Uterus (tissue), 4 donors: ENCODE data around the gene ATP5F1D. TPM values are rescaled to one million over a fixed set of nuclear protein-coding genes. Genes with fewer than 3 reads are reported as not detected.

Experiments
- DNase-seq, 2 donors: peaks; one replicate each; pipeline ENCODE4 v3.0.0-alpha.2; 2019 to 2020
- H3K27ac ChIP-seq, 2 donors: fragments of 200-600 bp; sonication (generic); 1 replicate in 1 of 2; 2 replicates in 1 of 2; pipeline ENCODE4 v1.5.1; 2016 to 2018
- H3K27me3 ChIP-seq, 2 donors: fragments of 200-600 bp; sonication (generic); one replicate each; pipeline ENCODE4 v1.5.1; 2018 to 2019; ENCODE audit warnings: control low read depth in 1 of 2
- H3K36me3 ChIP-seq, 2 donors: fragments of 200-600 bp; sonication (generic); one replicate each; pipeline ENCODE4 v1.5.1; 2019; ENCODE audit warnings: control low read depth in 1 of 2
- H3K4me1 ChIP-seq, 2 donors: fragments of 200-600 bp; sonication (generic); one replicate each; pipeline ENCODE4 v1.5.1; 2018 to 2019; ENCODE audit warnings: control low read depth in 1 of 2
- H3K4me3 ChIP-seq, 2 donors: fragments of 200-600 bp; sonication (generic); 1 replicate in 1 of 2; 2 replicates in 1 of 2; pipeline ENCODE4 v1.5.1; 2018 to 2019; ENCODE audit warnings: mild to moderate bottlenecking in 1 of 2
- H3K9me3 ChIP-seq, 2 donors: fragments of 200-600 bp; sonication (generic); one replicate each; pipeline ENCODE4 v1.5.1; 2019; ENCODE audit warnings: control low read depth in 1 of 2
- CTCF ChIP-seq, 4 experiments: fragments of 200-600 bp in 2 of 4; fragments of 450-650 bp in 2 of 4; sonication (generic) in 2 of 4; IDR thresholded peaks; one replicate each; pipeline ENCODE4 v1.5.1; 2016 to 2019; ENCODE audit warnings: antibody characterized with exemption in 4 of 4, mild to moderate bottlenecking in 2 of 4, moderate library complexity in 1 of 4
- POLR2A ChIP-seq, 2 donors: fragments of 450-650 bp; IDR thresholded peaks; one replicate each; pipeline ENCODE4 v1.6.1; 2016; ENCODE audit warnings: antibody characterized with exemption in 2 of 2, mild to moderate bottlenecking in 1 of 2, moderate library complexity in 1 of 2
- intact Hi-C: fragments of 100-400 bp; cut with DNase I; formaldehyde crosslinking; loops from one replicate; pipeline ENCODE4 v1.15.1; 2023; ENCODE audit warnings: low total_unique reads
- total RNA-seq, 4 donors: library from RNA; depleted of rRNA in 3 of 4; stranded (reverse); fragments of >200 nt in 3 of 4; gene quantifications; one replicate each; pipeline versions ENCODE4 v1.1.0 to v1.2.4, GENCODE V29; 2014 to 2023
- donor health status: DM: yes; HTN: yes; CAD: no.

The ATP5F1D gene
- total RNA-seq, 4 donors from 2014 or later, result 4.7 to 164 (median 68.9) TPM

- no peak overlapping the region for H3K4me3 ChIP-seq
- H3K4me1 ChIP-seq, result peaks cover 4 to 27% of the 10 kb centered on the region in 2 donors
- intact Hi-C loops, result no loop called here
Observed at GRCh38 chr19:1214299-1214861, 27.2 kb upstream of the ATP5F1D start.

GRCh38 chr19:1214862-1215731 lies 26.5 kb upstream of the ATP5F1D start:
- H3K9me3 ChIP-seq, result no peaks in the 10 kb centered on the region
- H3K4me3 ChIP-seq, result no peak overlapping the region
- peaks cover 4 to 27% of the 10 kb centered on the region in 2 donors for H3K4me1 ChIP-seq
- TF ChIP-seq CTCF (IDR thresholded peaks at IDR 0.05) (no peak), POLR2A (IDR thresholded peaks at IDR 0.05) (no peak)
- intact Hi-C loops, result no loop called here
- no peaks in the 10 kb centered on the region for H3K27me3 ChIP-seq
- no peaks in the 10 kb centered on the region for H3K36me3 ChIP-seq
- DNase-seq, result peak in 1 of 2 donors; percentile 52
- peak overlapping the region; percentile 72 to 81 for H3K27ac ChIP-seq

More at GRCh38 chr19:1214299-1214861, 27.2 kb upstream of the ATP5F1D start:
- DNase-seq, result no peak
- no peaks in the 10 kb centered on the region for H3K27me3 ChIP-seq
- no peak for TF ChIP-seq POLR2A (IDR thresholded peaks at IDR 0.05)
- no peaks in the 10 kb centered on the region for H3K9me3 ChIP-seq
- H3K36me3 ChIP-seq, result no peaks in the 10 kb centered on the region
- H3K27ac ChIP-seq, result peak overlapping the region; percentile 72 to 81

- H3K27ac ChIP-seq, result no peak overlapping the region
- peaks cover 4 to 17% of the 10 kb centered on the region in 2 donors for H3K4me1 ChIP-seq
Observed at GRCh38 chr19:1216756-1217155, 24.8 kb upstream of the ATP5F1D start.

GRCh38 chr19:1217366-1217765 lies 24.2 kb upstream of the ATP5F1D start:
- peaks cover 4 to 17% of the 10 kb centered on the region in 2 donors for H3K4me1 ChIP-seq
- H3K9me3 ChIP-seq, result no peaks in the 10 kb centered on the region
- intact Hi-C loops, result no loop called here
- TF ChIP-seq CTCF (IDR thresholded peaks at IDR 0.05), result no peak
- no peak for TF ChIP-seq POLR2A (IDR thresholded peaks at IDR 0.05)
- H3K27ac ChIP-seq, result no peak overlapping the region
- no peak for DNase-seq
- H3K36me3 ChIP-seq, result no peaks in the 10 kb centered on the region
- no peak overlapping the region for H3K4me3 ChIP-seq
- no peaks in the 10 kb centered on the region for H3K27me3 ChIP-seq

More at GRCh38 chr19:1216756-1217155, 24.8 kb upstream of the ATP5F1D start:
- Histone ChIP-seq H3K9me3 (no peaks in the 10 kb centered on the region), H3K27me3 (no peaks in the 10 kb centered on the region), H3K4me3 (no peak overlapping the region), H3K36me3 (no peaks in the 10 kb centered on the region)
- intact Hi-C loops, result no loop called here
- no peak for DNase-seq
- no peak for TF ChIP-seq POLR2A (IDR thresholded peaks at IDR 0.05)
- TF ChIP-seq CTCF (IDR thresholded peaks at IDR 0.05), result no peak

- Histone ChIP-seq H3K36me3 (no peaks in the 10 kb centered on the region), H3K4me1 (peaks cover 4 to 24% of the 10 kb centered on the region in 2 donors), H3K9me3 (no peaks in the 10 kb centered on the region), H3K27ac (peak overlapping the region; percentile 17 to 56), H3K4me3 (no peak overlapping the region), H3K27me3 (no peaks in the 10 kb centered on the region)
- intact Hi-C loops, result no loop called here
- TF ChIP-seq CTCF (IDR thresholded peaks at IDR 0.05), result no peak
- no peak for TF ChIP-seq POLR2A (IDR thresholded peaks at IDR 0.05)
- DNase-seq, result no peak
Observed at GRCh38 chr19:1218751-1219567, 22.6 kb upstream of the ATP5F1D start.
